ENCODE data around the gene SYTL4. TPM values are rescaled to one million over a fixed set of nuclear protein-coding genes. Genes with fewer than 3 reads are reported as not detected.
A peak's percentile ranks its signal among the peaks of the same experiment; 100 is the strongest.

SYTL4 gene
- total and polyA plus RNA-seq, 2 experiments from 2014 or later, result 0.28 TPM; not detected in 1

DNA sequence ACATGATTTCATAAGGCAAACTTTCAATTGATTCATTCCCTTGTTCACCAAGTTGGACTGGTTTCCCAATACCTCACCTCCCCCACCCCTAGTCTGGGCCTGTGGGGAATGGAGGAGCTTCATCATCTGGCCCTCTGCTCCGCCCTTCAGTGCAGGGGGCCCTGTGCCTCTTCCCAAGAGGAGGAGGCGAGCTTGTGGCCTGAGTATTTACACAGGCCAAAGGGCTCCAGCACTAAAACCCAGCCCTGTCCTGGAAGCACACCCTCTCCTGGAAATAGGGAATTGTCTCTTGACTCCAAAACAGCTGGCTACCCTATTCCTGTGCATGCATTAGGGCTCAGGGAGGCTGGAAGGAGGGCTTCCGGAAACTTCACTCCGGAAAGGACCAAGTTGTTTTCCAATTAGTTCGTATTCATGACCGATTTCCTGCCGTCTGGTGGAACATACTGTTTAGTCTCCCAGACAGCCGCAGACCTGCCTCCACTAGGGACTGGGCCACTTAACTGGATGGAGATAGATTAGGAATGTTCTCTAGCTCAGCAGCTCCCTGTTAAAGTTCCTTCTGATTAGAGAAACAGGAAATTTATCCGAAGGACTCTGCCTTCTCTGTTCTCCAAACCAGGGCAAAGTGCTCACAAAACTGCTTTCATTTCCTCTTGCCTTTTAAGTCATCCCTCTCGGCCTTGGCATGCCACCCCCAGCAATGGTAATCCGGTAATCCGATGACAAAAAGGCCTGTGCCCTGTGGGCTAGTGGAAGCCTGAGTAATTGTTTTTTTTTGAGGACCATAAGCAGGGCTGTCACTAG, 82.2 kb downstream of the SYTL4 start:
- Mint-ChIP-seq H3K27ac (no peak overlapping the region), H3K9me3 (no peaks in the 10 kb centered on the region), H3K4me3 (no peak overlapping the region), H3K36me3 (ENCODE audit: low read depth) (no peaks in the 10 kb centered on the region), H3K27me3 (ENCODE audit: insufficient read depth, low read depth, poor library complexity) (peaks cover 1% of the 10 kb centered on the region), H3K4me1 (peaks cover 18% of the 10 kb centered on the region)
- Histone ChIP-seq H3K9me2 (ENCODE audit: insufficient read depth) (no peaks in the 10 kb centered on the region), H4K20me1 (replicated peaks; ENCODE audit: insufficient read depth) (no peaks in the 10 kb centered on the region), H3K27ac (ENCODE audit: low read depth) (no peak overlapping the region), H3K4me2 (peak overlapping the region; percentile 24; the same call in 1 of the 2 replicates), H3F3A (replicated peaks; ENCODE audit: low read depth) (no peaks in the 10 kb centered on the region), H3K4me3 (no peak overlapping the region), H3K27me3 (ENCODE audit: insufficient read depth) (no peaks in the 10 kb centered on the region), H3K36me3 (ENCODE audit: insufficient read depth) (no peaks in the 10 kb centered on the region), H2AFZ (0 out of 2 replicates have a peak overlapping the region, but pooled peaks have one; percentile 23), H3K79me2 (replicated peaks; ENCODE audit: insufficient read depth) (no peaks in the 10 kb centered on the region), H3K4me1 (ENCODE audit: insufficient read depth) (peaks cover 5% of the 10 kb centered on the region)
- DNase-seq (ENCODE audit: low spot score), result no peak
- no peak for TF ChIP-seq NANOG (IDR thresholded peaks at IDR 0.05; ENCODE audit: borderline replicate concordance)
- TF ChIP-seq, protein P1, sequence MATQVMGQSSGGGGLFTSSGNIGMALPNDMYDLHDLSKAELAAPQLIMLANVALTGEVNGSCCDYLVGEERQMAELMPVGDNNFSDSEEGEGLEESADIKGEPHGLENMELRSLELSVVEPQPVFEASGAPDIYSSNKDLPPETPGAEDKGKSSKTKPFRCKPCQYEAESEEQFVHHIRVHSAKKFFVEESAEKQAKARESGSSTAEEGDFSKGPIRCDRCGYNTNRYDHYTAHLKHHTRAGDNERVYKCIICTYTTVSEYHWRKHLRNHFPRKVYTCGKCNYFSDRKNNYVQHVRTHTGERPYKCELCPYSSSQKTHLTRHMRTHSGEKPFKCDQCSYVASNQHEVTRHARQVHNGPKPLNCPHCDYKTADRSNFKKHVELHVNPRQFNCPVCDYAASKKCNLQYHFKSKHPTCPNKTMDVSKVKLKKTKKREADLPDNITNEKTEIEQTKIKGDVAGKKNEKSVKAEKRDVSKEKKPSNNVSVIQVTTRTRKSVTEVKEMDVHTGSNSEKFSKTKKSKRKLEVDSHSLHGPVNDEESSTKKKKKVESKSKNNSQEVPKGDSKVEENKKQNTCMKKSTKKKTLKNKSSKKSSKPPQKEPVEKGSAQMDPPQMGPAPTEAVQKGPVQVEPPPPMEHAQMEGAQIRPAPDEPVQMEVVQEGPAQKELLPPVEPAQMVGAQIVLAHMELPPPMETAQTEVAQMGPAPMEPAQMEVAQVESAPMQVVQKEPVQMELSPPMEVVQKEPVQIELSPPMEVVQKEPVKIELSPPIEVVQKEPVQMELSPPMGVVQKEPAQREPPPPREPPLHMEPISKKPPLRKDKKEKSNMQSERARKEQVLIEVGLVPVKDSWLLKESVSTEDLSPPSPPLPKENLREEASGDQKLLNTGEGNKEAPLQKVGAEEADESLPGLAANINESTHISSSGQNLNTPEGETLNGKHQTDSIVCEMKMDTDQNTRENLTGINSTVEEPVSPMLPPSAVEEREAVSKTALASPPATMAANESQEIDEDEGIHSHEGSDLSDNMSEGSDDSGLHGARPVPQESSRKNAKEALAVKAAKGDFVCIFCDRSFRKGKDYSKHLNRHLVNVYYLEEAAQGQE (IDR thresholded peaks at IDR 0.05; ENCODE audit: unreplicated experiment), result no peak
- peak; percentile 79 for ATAC-seq

DNA sequence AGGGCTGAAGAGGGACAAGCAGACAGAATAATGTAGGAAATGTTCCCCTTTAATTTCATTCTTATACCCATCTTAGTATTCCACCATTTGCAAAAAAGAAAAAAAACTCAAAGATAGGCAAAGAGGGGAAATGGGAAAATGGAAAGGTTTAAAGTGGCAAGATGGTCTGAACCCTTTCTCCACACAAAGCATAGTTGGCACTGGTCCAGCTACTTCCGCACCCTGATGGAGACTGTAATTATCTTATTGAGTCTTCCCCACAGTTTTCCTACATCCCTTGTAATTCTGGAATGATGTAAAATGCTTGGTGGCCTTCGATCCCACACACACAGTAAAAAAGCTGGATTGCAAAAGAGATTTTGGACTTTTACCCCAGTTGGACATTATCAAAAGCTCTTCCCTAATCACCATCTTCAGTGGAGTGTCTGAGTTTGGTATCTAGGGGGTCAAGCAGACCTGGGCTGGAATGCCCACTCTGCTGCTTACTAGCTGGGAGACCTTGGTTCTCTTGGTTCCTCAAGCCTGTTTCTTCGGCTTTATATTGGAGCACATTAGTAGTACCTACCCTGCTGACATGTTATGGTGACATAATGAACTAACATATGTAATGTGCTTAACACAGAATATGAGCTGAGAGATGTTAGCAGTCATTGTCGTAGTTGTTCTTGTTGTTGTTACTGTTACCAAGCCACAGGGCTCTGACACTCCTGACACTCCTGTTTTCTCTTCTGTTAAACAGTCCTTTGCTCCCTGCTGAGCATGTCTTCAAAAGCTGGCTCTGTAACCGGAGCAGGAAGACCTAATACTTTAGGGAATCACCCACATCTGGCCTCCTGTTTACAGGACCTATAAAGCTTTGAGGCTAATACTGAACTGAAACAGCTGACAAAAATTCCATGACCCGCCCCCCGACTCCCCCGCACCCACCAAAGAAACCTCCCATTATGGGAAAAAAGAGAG, 83.2 kb downstream of the SYTL4 start:
- Histone ChIP-seq H3K36me3 (ENCODE audit: insufficient read depth) (no peaks in the 10 kb centered on the region), H4K20me1 (replicated peaks; ENCODE audit: insufficient read depth) (no peaks in the 10 kb centered on the region), H3K4me2 (peak overlapping the region; percentile 24; the same call in 1 of the 2 replicates), H3K4me1 (ENCODE audit: insufficient read depth) (peaks cover 5% of the 10 kb centered on the region), H3K79me2 (replicated peaks; ENCODE audit: insufficient read depth) (no peaks in the 10 kb centered on the region), H3K4me3 (no peak overlapping the region), H3K9me2 (ENCODE audit: insufficient read depth) (no peaks in the 10 kb centered on the region), H2AFZ (no peak overlapping the region), H3K27me3 (ENCODE audit: insufficient read depth) (no peaks in the 10 kb centered on the region), H3K27ac (ENCODE audit: low read depth) (no peak overlapping the region), H3F3A (replicated peaks; ENCODE audit: low read depth) (no peaks in the 10 kb centered on the region)
- Mint-ChIP-seq H3K4me1 (peaks cover 15% of the 10 kb centered on the region), H3K9me3 (no peaks in the 10 kb centered on the region), H3K4me3 (no peak overlapping the region), H3K27me3 (ENCODE audit: insufficient read depth, low read depth, poor library complexity) (peaks cover 1% of the 10 kb centered on the region), H3K36me3 (ENCODE audit: low read depth) (no peaks in the 10 kb centered on the region), H3K27ac (no peak overlapping the region)
- DNase-seq (ENCODE audit: low spot score) (peak; percentile 25), ATAC-seq (peak; percentile 56)
- TF ChIP-seq NANOG (IDR thresholded peaks at IDR 0.05; ENCODE audit: borderline replicate concordance), result no peak
- no peak for TF ChIP-seq EZH2phosphoT487 (IDR thresholded peaks at IDR 0.05; ENCODE audit: unreplicated experiment)
- no peak for TF ChIP-seq POLR2AphosphoS5 (IDR thresholded peaks at IDR 0.05; ENCODE audit: low read depth)
- no peak for TF ChIP-seq JUNB (IDR thresholded peaks at IDR 0.05; ENCODE audit: unreplicated experiment)
- TF ChIP-seq, protein P2, sequence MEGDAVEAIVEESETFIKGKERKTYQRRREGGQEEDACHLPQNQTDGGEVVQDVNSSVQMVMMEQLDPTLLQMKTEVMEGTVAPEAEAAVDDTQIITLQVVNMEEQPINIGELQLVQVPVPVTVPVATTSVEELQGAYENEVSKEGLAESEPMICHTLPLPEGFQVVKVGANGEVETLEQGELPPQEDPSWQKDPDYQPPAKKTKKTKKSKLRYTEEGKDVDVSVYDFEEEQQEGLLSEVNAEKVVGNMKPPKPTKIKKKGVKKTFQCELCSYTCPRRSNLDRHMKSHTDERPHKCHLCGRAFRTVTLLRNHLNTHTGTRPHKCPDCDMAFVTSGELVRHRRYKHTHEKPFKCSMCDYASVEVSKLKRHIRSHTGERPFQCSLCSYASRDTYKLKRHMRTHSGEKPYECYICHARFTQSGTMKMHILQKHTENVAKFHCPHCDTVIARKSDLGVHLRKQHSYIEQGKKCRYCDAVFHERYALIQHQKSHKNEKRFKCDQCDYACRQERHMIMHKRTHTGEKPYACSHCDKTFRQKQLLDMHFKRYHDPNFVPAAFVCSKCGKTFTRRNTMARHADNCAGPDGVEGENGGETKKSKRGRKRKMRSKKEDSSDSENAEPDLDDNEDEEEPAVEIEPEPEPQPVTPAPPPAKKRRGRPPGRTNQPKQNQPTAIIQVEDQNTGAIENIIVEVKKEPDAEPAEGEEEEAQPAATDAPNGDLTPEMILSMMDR (conservative IDR thresholded peaks at IDR 0.05; ENCODE audit: low read depth in 2 of 2), result no peak
